Measurements from ENCODE around the gene OPCML. TPM values are rescaled to one million over a fixed set of nuclear protein-coding genes. Genes with fewer than 3 reads are reported as not detected.

OPCML gene
- total RNA-seq, 1 experiment from 2014 or later, result 0.21 TPM

GRCh38 chr11:133551064-133551463, 18.8 kb upstream of the OPCML start:
- H3K36me3 ChIP-seq (replicated peaks; ENCODE audit: control insufficient read depth, insufficient read depth, low read length), result no peaks in the 10 kb centered on the region
- no peak overlapping the region for H3K4me3 ChIP-seq (ENCODE audit: insufficient read depth, low read depth, low read length)
- no peak for DNase-seq
- no peaks in the 10 kb centered on the region for H3K27me3 ChIP-seq (ENCODE audit: control insufficient read depth, insufficient read depth, low read length)

DNA sequence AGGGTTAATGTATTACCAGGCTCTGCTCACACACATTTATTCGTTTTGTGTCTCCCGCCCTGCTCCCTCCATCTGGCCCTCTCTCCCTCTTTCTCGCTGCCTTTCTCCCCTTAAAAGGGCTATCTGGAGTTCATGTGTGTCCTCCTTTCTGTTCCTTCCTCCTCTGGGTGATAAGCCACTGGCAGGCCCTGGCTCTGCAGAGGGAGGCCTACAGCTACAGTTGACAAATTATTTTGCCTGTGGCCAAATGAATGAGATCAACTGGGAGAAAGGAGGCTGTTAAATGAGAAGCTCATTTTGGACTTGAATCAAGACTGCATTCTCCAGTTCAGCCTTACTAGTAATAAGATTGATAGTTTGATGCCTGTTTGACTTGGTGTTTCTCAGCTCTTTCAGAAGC, 17.5 kb upstream of the OPCML start:
- no peaks in the 10 kb centered on the region for H3K27me3 ChIP-seq (ENCODE audit: control insufficient read depth, insufficient read depth, low read length)
- H3K36me3 ChIP-seq (replicated peaks; ENCODE audit: control insufficient read depth, insufficient read depth, low read length), result no peaks in the 10 kb centered on the region
- H3K4me3 ChIP-seq (ENCODE audit: insufficient read depth, low read depth, low read length), result no peak overlapping the region
- DNase-seq, result no peak

- Histone ChIP-seq H3K36me3 (replicated peaks; ENCODE audit: control insufficient read depth, insufficient read depth, low read length) (no peaks in the 10 kb centered on the region), H3K27me3 (ENCODE audit: control insufficient read depth, insufficient read depth, low read length) (no peaks in the 10 kb centered on the region), H3K4me3 (ENCODE audit: insufficient read depth, low read depth, low read length) (no peak overlapping the region)
- DNase-seq, result no peak
These were observed 16.3 kb upstream of the OPCML start for GRCh38 chr11:133548641-133549040.

DNA sequence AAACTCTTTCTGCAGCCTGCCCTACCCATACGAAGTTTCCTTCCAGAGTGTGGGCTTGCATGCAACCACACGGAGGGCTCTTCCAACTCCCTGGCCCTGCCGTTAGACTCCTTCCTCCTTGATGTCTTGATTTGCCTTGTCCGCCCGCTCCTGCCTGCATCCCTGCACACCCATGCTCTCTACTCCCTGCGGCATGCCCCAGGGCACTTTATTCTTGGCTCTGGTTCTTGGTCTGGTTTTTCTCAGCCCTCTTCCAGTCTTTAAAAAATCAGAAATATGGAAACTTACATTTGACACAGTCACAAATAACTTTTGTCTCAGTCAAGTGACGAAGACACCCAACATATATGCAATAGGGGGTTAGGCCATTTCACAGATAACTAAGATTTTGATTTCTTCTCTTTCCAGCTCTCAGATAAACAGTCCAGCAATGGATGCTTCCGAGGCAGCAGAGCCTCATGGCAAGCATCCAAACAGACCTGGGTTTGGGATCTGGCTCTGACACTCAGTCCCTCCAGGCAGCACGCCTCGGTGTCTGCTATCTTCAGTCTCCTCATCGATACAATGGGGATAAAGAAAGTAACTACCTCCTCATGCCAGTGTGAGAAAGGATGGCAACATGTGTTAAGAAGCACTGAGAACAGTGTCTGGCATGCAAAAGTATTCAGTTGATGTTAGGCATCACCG, 15.7 kb upstream of the OPCML start:
- no peak overlapping the region for H3K4me3 ChIP-seq (ENCODE audit: insufficient read depth, low read depth, low read length)
- H3K36me3 ChIP-seq (replicated peaks; ENCODE audit: control insufficient read depth, insufficient read depth, low read length), result no peaks in the 10 kb centered on the region
- DNase-seq, result no peak
- no peaks in the 10 kb centered on the region for H3K27me3 ChIP-seq (ENCODE audit: control insufficient read depth, insufficient read depth, low read length)

GRCh38 chr11:133545199-133545803, 13.0 kb upstream of the OPCML start:
- Histone ChIP-seq H3K36me3 (replicated peaks; ENCODE audit: control insufficient read depth, insufficient read depth, low read length) (no peaks in the 10 kb centered on the region), H3K27me3 (ENCODE audit: control insufficient read depth, insufficient read depth, low read length) (no peaks in the 10 kb centered on the region), H3K4me3 (ENCODE audit: insufficient read depth, low read depth, low read length) (no peak overlapping the region)
- DNase-seq, result peak; percentile 77

DNA sequence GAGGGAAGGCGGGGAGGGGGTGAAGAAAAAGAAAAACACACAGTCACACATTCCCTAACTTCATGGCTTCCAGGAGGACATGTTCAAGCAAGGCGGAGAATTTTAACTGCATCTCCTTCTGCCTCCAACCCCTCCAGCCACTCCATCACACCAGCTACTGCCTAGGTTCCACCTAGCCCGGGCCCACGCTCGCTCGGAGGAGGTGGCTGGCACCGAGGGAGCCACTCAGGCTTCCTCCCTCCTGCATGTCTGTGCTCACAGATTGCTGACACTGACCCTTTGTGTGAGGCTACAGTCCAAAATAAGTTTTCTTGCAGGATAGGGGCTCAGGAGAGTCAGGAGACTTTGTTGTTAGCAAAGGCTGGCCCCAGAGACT, 9.4 kb upstream of the OPCML start:
- no peak overlapping the region for H3K4me3 ChIP-seq (ENCODE audit: insufficient read depth, low read depth, low read length)
- H3K27me3 ChIP-seq (ENCODE audit: control insufficient read depth, insufficient read depth, low read length), result no peaks in the 10 kb centered on the region
- no peaks in the 10 kb centered on the region for H3K36me3 ChIP-seq (replicated peaks; ENCODE audit: control insufficient read depth, insufficient read depth, low read length)
- DNase-seq, result no peak

DNA sequence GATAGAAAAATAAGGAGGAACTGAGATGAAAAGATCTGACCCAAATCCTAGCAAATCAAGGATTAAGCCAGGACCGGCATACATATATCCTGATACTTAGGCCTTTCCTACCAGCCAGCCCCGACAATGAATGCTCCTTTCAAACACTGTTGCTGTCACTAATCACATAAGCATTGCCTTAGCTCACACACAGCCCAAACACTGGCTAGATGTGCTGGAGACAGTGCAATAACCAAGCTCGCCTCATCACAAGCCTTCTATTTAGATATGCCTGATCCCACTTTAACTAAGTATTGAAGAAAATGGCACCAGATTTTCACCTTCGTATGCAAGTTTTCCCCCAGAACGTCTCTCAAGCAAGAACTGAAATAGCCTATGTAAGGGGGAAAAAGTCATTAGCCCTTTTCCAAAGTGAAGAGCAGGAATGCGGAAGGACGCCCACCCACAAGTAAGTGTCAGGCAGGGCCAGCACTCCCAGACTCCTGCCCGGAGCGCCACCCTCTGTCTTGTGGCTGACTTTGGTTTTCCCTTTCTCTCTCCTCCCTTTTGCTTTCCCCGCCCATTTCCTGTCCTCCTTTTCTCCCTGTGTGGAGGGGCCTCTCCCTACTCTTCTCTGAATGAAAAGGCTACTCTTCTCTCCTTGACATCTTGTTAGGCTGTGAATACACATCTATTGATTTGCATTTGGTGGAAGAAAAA, 8.9 kb upstream of the OPCML start:
- H3K27me3 ChIP-seq (ENCODE audit: control insufficient read depth, insufficient read depth, low read length), result no peaks in the 10 kb centered on the region
- no peaks in the 10 kb centered on the region for H3K36me3 ChIP-seq (replicated peaks; ENCODE audit: control insufficient read depth, insufficient read depth, low read length)
- peak; percentile 90 for DNase-seq
- H3K4me3 ChIP-seq (ENCODE audit: insufficient read depth, low read depth, low read length), result no peak overlapping the region

DNA sequence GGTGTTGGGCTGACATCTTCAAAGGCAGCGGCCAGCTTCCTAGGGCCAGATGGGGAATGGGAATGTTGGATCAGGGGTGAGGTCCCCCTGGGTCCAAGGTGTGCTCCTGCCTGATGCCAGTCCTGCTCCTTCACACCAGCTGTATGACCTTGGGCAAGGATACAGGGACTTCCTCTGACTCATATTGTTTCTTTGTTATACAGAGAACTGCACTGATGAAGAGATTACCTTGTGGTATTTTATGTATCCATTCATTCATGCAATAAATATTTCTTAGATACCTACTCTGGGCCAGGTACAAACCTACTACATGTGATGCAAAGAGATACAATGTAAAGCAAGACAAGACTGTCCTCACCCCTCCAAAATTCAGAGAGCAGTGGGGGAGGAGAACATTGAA, 3.9 kb upstream of the OPCML start:
- no peak for DNase-seq
- H3K27me3 ChIP-seq (ENCODE audit: control insufficient read depth, insufficient read depth, low read length), result peaks cover 10% of the 10 kb centered on the region
- no peak overlapping the region for H3K4me3 ChIP-seq (ENCODE audit: insufficient read depth, low read depth, low read length)
- no peaks in the 10 kb centered on the region for H3K36me3 ChIP-seq (replicated peaks; ENCODE audit: control insufficient read depth, insufficient read depth, low read length)

DNA sequence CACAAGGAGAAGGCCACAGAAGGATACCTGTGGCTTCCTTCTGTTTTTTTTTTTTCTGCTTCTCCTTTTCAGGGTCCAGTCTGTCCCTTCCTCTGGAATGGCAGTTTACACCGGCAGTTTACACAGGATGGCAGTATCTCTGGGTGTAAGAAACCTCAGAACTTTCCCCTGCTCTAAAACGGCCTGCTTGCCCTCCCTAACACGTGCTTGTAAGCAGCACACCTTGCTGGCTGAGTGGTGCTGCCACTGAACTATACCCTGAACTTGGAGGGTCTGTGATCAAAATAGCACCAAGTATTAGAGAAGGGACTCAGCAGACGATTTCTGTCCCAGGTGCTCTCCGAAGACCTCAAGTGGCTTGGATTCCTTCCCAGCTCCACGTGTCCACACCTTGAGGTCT, 904 bp upstream of the OPCML start:
- DNase-seq, result no peak
- Histone ChIP-seq H3K4me3 (ENCODE audit: insufficient read depth, low read depth, low read length) (no peak overlapping the region), H3K36me3 (replicated peaks; ENCODE audit: control insufficient read depth, insufficient read depth, low read length) (no peaks in the 10 kb centered on the region), H3K27me3 (ENCODE audit: control insufficient read depth, insufficient read depth, low read length) (peaks cover 10% of the 10 kb centered on the region)

GRCh38 chr11:133531458-133531857, 843 bp downstream of the OPCML start:
- H3K36me3 ChIP-seq (replicated peaks; ENCODE audit: control insufficient read depth, insufficient read depth, low read length), result no peaks in the 10 kb centered on the region
- H3K4me3 ChIP-seq (ENCODE audit: insufficient read depth, low read depth, low read length), result peak overlapping the region; percentile 69
- peaks cover 10% of the 10 kb centered on the region for H3K27me3 ChIP-seq (ENCODE audit: control insufficient read depth, insufficient read depth, low read length)
- DNase-seq, result peak; percentile 69

- Histone ChIP-seq H3K36me3 (replicated peaks; ENCODE audit: control insufficient read depth, insufficient read depth, low read length) (no peaks in the 10 kb centered on the region), H3K4me3 (ENCODE audit: insufficient read depth, low read depth, low read length) (peak overlapping the region; percentile 20), H3K27me3 (ENCODE audit: control insufficient read depth, insufficient read depth, low read length) (peaks cover 10% of the 10 kb centered on the region)
- DNase-seq, result peak; percentile 75
These were observed 1.8 kb downstream of the OPCML start for GRCh38 chr11:133530501-133530835.

- H3K36me3 ChIP-seq (replicated peaks; ENCODE audit: control insufficient read depth, insufficient read depth, low read length), result no peaks in the 10 kb centered on the region
- DNase-seq, result peak; percentile 67
- H3K27me3 ChIP-seq (ENCODE audit: control insufficient read depth, insufficient read depth, low read length), result peaks cover 10% of the 10 kb centered on the region
- peak overlapping the region; percentile 20 for H3K4me3 ChIP-seq (ENCODE audit: insufficient read depth, low read depth, low read length)
These were observed 2.3 kb downstream of the OPCML start for GRCh38 chr11:133529807-133530500.

GRCh38 chr11:133526790-133527189, 5.5 kb downstream of the OPCML start:
- no peak for DNase-seq
- Histone ChIP-seq H3K36me3 (replicated peaks; ENCODE audit: control insufficient read depth, insufficient read depth, low read length) (no peaks in the 10 kb centered on the region), H3K4me3 (ENCODE audit: insufficient read depth, low read depth, low read length) (no peak overlapping the region), H3K27me3 (ENCODE audit: control insufficient read depth, insufficient read depth, low read length) (peaks cover 2% of the 10 kb centered on the region; the same call in 1 of the 2 replicates)

- Histone ChIP-seq H3K4me3 (ENCODE audit: insufficient read depth, low read depth, low read length) (no peak overlapping the region), H3K27me3 (ENCODE audit: control insufficient read depth, insufficient read depth, low read length) (no peaks in the 10 kb centered on the region), H3K36me3 (replicated peaks; ENCODE audit: control insufficient read depth, insufficient read depth, low read length) (no peaks in the 10 kb centered on the region)
- DNase-seq, result no peak
These were observed 6.3 kb downstream of the OPCML start for GRCh38 chr11:133525976-133526375.

DNA sequence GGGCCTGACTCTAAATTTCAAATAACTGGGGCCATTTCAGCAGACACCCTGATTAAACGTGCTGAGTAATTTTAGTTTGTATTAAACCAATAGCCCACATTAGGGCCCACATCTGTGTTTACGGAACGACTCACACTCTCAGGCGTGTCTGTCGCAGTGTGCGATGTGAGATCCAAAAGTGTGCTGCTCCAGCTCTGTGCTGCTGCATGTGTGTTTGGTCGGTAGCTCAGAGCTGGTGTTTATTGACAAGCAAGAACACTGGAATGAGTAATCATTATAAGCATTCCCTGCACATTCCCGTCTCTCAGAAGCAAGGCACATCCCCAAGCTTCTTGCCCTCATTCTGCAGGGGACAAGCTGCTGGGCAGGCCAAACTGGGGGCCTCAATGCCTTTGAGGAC, 7.8 kb downstream of the OPCML start:
- Histone ChIP-seq H3K36me3 (replicated peaks; ENCODE audit: control insufficient read depth, insufficient read depth, low read length) (no peaks in the 10 kb centered on the region), H3K27me3 (ENCODE audit: control insufficient read depth, insufficient read depth, low read length) (no peaks in the 10 kb centered on the region), H3K4me3 (ENCODE audit: insufficient read depth, low read depth, low read length) (no peak overlapping the region)
- DNase-seq, result no peak

All from H7 (cell line).